ENCODE results near the gene SDSL.
A peak's percentile ranks its signal among the peaks of the same experiment; 100 is the strongest.

SDSL gene

DNA sequence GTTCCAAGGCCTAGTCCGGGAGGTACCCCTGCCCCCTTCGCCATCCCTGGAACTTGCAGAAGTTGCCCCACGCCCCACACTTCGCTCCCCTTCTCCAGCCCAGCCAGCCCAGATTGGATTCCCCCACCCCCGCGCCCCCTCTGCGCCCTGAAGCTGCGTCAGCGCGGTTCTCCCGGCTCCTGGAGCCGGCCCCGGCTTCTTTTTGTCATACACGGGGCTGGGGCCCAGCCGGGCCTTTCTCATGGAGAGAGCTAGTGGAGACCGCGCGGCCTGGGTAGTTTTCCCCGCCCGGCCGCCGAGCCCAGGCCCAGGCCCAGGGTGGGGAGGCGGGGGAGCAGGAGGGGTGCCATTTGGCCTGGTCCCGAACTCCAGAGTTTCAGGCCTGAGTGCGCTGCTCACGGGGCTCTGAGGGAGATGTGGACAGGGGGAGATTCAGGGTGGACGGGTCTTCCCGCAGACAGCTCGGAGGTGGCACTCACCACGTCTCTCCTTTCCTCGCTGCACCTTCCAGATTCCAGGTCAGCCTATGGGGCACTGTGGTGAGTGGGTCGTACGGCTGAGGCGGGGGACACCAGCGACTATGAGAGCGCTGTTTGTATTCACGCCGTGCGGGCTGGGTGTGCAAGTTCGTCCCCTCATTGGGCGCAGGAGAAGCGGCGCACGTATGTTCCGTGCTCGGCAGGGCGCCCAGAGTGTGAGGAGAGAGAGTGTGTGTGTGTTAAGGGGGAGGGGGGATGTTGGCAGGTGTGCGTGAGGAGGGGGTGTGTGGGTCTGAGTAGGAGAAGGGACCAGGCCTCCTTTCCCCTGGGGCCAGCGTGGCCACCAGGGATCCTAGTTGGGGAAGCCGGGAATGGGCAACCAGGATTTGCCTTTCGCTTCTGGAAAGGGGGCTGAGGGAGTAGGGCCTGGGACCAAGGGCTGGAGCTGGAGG, 50.3 kb downstream of the SDSL start:
- in situ Hi-C loops (cut with MboI; ENCODE audit: low pct_unique_long_range_greater_than_20kb, low sequenced_read_pairs, unreplicated experiment), result loop anchor here (25.0 kb wide), 2 partner anchors 940 to 1215 kb away; partner anchors contain the start of genes TBX3 and TBX5
- no peak for DNase-seq (ENCODE audit: low spot score)
- TF ChIP-seq, protein P1, sequence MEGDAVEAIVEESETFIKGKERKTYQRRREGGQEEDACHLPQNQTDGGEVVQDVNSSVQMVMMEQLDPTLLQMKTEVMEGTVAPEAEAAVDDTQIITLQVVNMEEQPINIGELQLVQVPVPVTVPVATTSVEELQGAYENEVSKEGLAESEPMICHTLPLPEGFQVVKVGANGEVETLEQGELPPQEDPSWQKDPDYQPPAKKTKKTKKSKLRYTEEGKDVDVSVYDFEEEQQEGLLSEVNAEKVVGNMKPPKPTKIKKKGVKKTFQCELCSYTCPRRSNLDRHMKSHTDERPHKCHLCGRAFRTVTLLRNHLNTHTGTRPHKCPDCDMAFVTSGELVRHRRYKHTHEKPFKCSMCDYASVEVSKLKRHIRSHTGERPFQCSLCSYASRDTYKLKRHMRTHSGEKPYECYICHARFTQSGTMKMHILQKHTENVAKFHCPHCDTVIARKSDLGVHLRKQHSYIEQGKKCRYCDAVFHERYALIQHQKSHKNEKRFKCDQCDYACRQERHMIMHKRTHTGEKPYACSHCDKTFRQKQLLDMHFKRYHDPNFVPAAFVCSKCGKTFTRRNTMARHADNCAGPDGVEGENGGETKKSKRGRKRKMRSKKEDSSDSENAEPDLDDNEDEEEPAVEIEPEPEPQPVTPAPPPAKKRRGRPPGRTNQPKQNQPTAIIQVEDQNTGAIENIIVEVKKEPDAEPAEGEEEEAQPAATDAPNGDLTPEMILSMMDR (IDR thresholded peaks at IDR 0.05; ENCODE audit: extremely low read depth, insufficient read depth, missing control alignments), result no peak

DNA sequence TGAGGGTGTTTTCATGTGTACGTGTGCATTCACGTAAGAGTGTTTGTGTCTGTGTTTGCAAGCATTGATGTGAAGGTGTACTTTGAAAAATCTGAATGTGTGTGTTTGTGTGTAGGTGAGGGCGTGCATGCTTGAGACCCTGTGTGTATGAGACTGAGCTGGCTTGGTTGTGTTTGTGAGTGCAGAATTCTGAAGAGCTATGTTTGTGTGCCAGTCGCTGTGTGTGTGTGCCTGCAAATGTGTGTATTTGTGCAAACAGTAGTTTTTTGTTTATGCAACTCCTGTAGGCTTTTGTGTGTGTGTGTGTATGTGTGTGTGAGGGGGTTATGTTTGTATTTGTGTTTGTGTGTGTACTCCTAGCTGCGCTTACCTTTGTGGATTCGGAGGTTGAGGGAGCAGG, 51.2 kb downstream of the SDSL start:
- TF ChIP-seq, protein P1 (IDR thresholded peaks at IDR 0.05; ENCODE audit: extremely low read depth, insufficient read depth, missing control alignments), result no peak
- DNase-seq (ENCODE audit: low spot score), result no peak
- in situ Hi-C loops (cut with MboI; ENCODE audit: low pct_unique_long_range_greater_than_20kb, low sequenced_read_pairs, unreplicated experiment), result loop anchor here (25.0 kb wide), 2 partner anchors 939 to 1214 kb away; partner anchors contain the start of genes TBX3 and TBX5

DNA sequence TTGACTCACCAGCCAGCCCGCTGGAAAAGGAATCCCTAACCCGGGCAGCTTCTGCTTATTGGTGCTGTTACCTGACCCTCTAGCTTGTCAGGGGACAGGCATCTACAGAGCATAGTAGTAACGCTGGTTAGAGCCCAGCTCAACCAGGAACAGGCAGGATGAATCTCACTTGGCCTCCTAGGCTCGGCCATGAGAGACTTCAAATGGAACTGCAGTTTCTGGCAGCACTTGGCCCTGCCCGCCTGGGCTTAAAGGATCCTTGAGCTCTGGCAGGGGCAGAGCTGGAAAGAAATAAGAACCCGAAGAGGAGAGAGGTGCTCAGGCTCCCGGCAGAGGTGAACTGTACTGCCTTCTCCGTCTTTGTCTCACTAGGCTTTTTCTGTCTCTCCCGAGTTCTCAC, 51.8 kb downstream of the SDSL start:
- in situ Hi-C loops (cut with MboI; ENCODE audit: low pct_unique_long_range_greater_than_20kb, low sequenced_read_pairs, unreplicated experiment), result loop anchor here (25.0 kb wide), 2 partner anchors 938 to 1213 kb away; partner anchors contain the start of genes TBX3 and TBX5
- TF ChIP-seq, protein P1 (IDR thresholded peaks at IDR 0.05; ENCODE audit: extremely low read depth, insufficient read depth, missing control alignments), result no peak
- peak; percentile 26 for DNase-seq (ENCODE audit: low spot score)

DNA sequence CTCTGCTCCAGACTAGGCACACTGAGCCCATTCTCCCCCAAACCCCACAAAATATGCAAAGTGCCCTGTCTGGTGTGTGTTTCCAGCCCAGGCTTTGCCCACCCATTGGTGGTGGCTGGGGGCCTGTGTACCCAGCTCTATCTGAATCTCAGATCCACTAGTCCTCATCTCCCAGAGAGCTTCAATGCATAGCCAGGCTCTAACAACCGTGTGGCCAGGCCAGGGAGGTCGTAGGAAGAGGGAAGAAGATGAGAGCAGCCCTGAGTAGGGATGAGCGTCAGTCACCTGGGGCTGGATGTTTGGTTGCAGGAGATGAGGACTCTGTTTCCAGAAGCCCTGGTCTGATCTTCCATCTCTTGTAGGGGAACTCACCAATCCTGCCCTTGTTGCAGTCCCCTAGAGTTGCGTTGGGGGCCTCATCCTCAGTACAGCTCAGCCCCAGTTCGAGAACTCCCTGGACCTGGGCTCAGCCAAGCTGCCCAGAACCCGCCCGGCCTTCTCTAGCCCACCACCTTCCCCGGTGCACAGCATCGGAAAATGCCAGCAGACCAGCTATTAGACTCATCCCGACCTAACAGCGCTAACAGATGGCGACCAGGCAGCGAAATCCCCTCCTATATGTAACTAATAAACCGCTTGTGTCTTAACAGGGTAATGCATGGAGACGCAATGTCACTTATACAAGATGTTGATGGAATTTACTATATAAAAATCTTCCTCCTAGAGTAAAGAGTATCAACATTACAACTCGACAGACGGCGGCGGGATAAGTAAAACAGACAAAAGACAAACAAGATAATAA, 52.7 kb downstream of the SDSL start:
- in situ Hi-C loops (cut with MboI; ENCODE audit: low pct_unique_long_range_greater_than_20kb, low sequenced_read_pairs, unreplicated experiment), result loop anchor here (25.0 kb wide), 2 partner anchors 937 to 1212 kb away; partner anchors contain the start of genes TBX3 and TBX5
- TF ChIP-seq, protein P1 (IDR thresholded peaks at IDR 0.05; ENCODE audit: extremely low read depth, insufficient read depth, missing control alignments), result no peak
- peak; percentile 31 for DNase-seq (ENCODE audit: low spot score)

DNA sequence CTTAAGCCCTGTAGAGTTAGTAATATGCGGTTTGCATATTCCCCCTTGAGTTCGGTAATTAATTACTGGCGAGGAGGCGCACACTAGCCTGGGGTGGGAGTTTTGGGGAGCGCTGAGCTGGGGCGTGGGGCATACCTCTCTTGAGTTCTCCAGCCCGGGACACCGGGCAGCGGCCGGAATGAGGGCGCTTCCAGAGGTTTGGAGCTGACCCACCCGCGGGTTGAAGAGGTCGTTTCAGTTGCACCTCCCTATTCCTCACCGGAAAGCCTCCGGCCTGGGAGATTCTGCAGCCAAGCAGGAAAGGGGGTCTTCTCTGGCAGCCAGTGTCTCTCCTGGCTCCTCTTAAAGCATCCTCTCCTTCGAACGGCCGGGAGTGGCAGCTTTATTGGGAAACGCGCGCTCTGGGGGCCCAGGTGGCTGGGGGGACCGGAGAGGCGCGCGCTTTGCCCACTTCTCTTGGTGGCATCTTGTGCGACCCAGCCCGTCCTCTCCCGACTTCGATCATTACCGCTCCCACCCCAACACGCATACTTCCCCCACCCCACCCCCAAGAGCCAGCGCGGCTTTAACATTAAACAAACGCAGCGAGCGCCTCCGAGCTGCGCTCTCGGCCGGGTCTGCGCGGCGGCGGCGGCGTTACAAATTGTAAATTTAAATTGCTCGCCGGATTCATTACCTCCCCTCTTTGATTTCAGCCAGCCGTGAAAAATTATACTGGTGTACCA, 53.4 kb downstream of the SDSL start:
- DNase-seq (ENCODE audit: low spot score), result peak; percentile 26
- in situ Hi-C loops (cut with MboI; ENCODE audit: low pct_unique_long_range_greater_than_20kb, low sequenced_read_pairs, unreplicated experiment), result no loop called here
- TF ChIP-seq, protein P1 (IDR thresholded peaks at IDR 0.05; ENCODE audit: extremely low read depth, insufficient read depth, missing control alignments), result no peak

All from GM13977 (cell line).